T-helper 17 cell (primary cell): ENCODE data around the gene NBEAL2. TPM values are rescaled to one million over a fixed set of nuclear protein-coding genes. Genes with fewer than 3 reads are reported as not detected.

Source experiments
- ATAC-seq: fragments of 150-1000 bp; cut with Tn5 transposase; 2 replicates; pipeline ENCODE4 v1.10.0; 2021; ENCODE audit warnings: mild to moderate bottlenecking, moderate library complexity
- DNase-seq, 3 donors: peaks; one replicate each; pipeline versions ENCODE4 v3.0.0 to v3.0.0-alpha.2; 2020 to 2021
- H3K9me3 ChIP-seq: one replicate; pipeline ENCODE4 v1.7.0; 2013; ENCODE audit warnings: low read length, mild to moderate bottlenecking; ENCODE audit not compliant: control insufficient read depth, poor library complexity, severe bottlenecking
- H3K27ac Mint-ChIP-seq: one replicate; pipeline ENCODE4 v1.8.0; 2022; ENCODE audit warnings: mild to moderate bottlenecking, moderate library complexity, mixed read lengths
- H3K27me3 Mint-ChIP-seq: one replicate; pipeline ENCODE4 v1.8.0; 2022; ENCODE audit warnings: mixed read lengths
- H3K36me3 Mint-ChIP-seq: one replicate; pipeline ENCODE4 v1.8.0; 2022; ENCODE audit warnings: low read depth, mixed read lengths
- H3K4me1 Mint-ChIP-seq: one replicate; pipeline ENCODE4 v1.8.0; 2022; ENCODE audit warnings: mild to moderate bottlenecking, mixed read lengths
- H3K4me3 Mint-ChIP-seq: one replicate; pipeline ENCODE4 v1.8.0; 2022; ENCODE audit warnings: mild to moderate bottlenecking, moderate library complexity, mixed read lengths
- total RNA-seq, 4 donors: library from RNA in 2 of 4; stranded (reverse) in 2 of 4; gene quantifications; one replicate each; pipeline ENCODE4 v1.2.3 and lab custom pipeline; 2022 to 2026

The NBEAL2 gene
- total RNA-seq, 2 donors from 2014 or later, result 285 to 303 TPM

DNA sequence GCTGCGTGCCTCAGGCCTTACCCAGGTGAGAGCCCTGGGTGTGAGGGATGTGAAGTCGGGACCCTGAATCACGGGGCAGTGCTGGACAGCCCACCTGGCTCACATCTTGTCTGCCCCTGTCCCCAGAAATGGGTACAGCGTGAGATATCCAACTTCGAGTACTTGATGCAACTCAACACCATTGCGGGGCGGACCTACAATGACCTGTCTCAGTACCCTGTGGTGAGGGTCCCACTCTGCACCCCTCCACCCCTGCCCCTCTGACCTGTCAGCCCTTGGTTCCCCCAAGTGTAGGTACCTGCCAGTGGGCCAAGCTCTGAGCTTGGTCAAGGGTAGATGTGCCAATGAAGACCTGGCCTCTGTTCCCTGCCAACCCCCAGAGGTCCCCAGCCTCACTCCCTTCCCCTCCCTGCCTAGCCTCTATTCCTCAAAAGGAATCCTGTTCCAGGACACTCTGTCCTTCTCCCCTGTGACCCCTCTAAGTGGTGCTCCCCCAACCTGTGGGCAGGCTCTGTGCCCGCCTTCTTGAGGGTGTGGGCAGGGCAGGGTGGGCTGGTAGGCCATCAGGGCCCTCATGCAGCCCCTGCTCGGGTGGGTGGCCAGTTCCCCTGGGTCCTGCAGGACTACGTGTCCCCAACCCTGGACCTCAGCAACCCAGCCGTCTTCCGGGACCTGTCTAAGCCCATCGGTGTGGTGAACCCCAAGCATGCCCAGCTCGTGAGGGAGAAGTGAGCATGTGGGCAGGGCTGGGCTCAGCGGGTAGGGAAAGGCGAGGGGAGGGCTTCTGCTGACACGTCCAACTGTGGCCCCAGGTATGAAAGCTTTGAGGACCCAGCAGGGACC is 25.1 kb downstream of the NBEAL2 start:
- ATAC-seq (no peak), DNase-seq (no peak)
- H3K36me3 Mint-ChIP-seq, result peaks cover 5% of the 10 kb centered on the region
- H3K27me3 Mint-ChIP-seq, result no peaks in the 10 kb centered on the region
- H3K9me3 ChIP-seq, result no peaks in the 10 kb centered on the region
- no peak overlapping the region for H3K4me3 Mint-ChIP-seq
- H3K4me1 Mint-ChIP-seq, result peaks cover 2% of the 10 kb centered on the region
- H3K27ac Mint-ChIP-seq, result no peak overlapping the region

DNA sequence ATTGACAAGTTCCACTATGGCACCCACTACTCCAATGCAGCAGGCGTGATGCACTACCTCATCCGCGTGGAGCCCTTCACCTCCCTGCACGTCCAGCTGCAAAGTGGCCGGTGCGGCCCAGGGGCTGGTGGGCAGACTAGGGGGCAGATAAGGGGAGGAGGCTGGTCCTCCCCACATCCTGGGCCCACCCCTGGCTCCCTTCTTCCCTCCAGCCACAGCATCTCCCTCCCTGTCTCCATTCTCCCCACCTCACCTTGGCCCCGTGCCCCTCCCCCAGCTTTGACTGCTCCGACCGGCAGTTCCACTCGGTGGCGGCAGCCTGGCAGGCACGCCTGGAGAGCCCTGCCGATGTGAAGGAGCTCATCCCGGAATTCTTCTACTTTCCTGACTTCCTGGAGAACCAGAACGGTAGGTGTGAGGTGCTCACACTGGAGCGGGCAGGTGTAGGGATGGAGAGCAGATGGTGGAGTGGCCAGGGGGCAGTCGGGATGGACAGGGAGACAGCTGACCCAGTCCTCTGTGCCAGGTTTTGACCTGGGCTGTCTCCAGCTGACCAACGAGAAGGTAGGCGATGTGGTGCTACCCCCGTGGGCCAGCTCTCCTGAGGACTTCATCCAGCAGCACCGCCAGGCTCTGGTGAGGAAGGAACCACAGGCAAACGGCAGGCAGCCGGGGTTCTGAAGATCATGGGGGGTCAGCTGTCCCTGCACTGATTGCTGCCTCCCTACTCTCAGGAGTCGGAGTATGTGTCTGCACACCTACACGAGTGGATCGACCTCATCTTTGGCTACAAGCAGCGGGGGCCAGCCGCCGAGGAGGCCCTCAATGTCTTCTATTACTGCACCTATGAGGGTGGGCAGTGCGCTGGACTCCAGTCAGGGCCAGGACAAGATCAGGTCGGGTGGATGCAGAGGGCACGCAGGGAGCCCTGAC is 26.0 kb downstream of the NBEAL2 start:
- no peaks in the 10 kb centered on the region for H3K9me3 ChIP-seq
- no peak for ATAC-seq
- DNase-seq, result no peak
- Mint-ChIP-seq H3K4me1 (peaks cover 2% of the 10 kb centered on the region), H3K27me3 (no peaks in the 10 kb centered on the region), H3K4me3 (no peak overlapping the region), H3K27ac (peak overlapping the region; percentile 86), H3K36me3 (peaks cover 5% of the 10 kb centered on the region)

DNA sequence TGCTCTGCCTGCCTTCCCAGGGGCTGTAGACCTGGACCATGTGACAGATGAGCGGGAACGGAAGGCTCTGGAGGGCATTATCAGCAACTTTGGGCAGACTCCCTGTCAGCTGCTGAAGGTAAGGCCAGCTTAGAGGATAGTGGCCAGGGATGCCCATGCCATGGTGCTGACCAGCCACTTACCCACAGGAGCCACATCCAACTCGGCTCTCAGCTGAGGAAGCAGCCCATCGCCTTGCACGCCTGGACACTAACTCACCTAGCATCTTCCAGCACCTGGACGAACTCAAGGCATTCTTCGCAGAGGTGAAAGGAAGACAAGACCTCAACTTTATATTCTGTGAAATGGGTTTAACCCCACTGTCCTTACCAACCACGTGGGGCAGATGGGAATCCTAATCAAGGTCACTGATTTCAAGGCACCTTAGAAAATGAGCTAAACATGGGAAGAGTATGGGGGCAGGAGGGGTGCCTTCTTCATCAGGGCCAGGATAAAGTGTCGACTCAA is 26.7 kb downstream of the NBEAL2 start:
- H3K27ac Mint-ChIP-seq, result peak overlapping the region; percentile 86
- no peak overlapping the region for H3K4me3 Mint-ChIP-seq
- H3K27me3 Mint-ChIP-seq, result no peaks in the 10 kb centered on the region
- no peak for ATAC-seq
- peaks cover 2% of the 10 kb centered on the region for H3K4me1 Mint-ChIP-seq
- no peak for DNase-seq
- no peaks in the 10 kb centered on the region for H3K9me3 ChIP-seq
- H3K36me3 Mint-ChIP-seq, result peaks cover 5% of the 10 kb centered on the region

DNA sequence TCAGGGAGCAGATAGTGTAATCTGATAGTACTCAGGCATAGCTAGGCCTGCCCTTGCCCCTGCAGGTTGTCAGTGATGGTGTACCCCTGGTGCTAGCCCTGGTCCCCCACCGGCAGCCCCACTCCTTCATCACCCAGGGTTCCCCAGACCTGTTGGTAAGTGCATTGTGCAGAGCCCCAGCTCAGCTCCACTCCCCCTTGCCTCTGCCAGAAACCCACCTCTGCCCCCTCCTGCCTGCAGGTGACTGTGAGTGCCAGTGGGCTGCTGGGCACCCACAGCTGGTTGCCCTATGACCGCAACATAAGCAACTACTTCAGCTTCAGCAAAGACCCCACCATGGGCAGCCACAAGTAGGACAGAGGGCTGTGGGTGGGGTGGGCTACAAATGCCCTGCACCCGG is 27.5 kb downstream of the NBEAL2 start:
- ATAC-seq (no peak), DNase-seq (no peak)
- H3K36me3 Mint-ChIP-seq, result peaks cover 5% of the 10 kb centered on the region
- peaks cover 10% of the 10 kb centered on the region for H3K4me1 Mint-ChIP-seq
- no peak overlapping the region for H3K4me3 Mint-ChIP-seq
- H3K27me3 Mint-ChIP-seq, result no peaks in the 10 kb centered on the region
- no peaks in the 10 kb centered on the region for H3K9me3 ChIP-seq
- H3K27ac Mint-ChIP-seq, result peak overlapping the region; percentile 86

DNA sequence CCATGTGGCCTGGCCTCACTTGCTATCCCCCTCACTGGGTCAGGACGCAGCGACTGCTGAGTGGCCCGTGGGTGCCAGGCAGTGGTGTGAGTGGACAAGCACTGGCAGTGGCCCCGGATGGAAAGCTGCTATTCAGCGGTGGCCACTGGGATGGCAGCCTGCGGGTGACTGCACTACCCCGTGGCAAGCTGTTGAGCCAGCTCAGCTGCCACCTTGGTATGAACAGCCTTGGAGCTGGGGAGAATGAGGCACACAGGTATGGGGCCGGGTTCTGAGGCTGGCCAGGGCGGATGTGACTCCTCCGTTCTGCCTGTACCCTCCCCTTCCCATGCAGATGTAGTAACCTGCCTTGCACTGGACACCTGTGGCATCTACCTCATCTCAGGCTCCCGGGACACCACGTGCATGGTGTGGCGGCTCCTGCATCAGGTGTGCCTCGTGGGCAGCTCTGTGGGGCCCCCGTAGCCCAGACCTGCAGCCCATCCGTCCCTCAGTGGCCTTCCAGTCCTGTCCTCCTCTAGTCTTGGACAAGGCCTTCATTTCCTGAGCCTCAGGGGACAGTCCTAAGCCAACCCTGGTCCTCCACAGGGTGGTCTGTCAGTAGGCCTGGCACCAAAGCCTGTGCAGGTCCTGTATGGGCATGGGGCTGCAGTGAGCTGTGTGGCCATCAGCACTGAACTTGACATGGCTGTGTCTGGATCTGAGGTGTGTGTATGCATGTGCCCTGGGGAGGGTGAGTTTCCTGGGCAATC is 28.2 kb downstream of the NBEAL2 start:
- H3K36me3 Mint-ChIP-seq, result peaks cover 3% of the 10 kb centered on the region
- peak in 1 of 3 donors; percentile 6 for DNase-seq
- peaks cover 10% of the 10 kb centered on the region for H3K4me1 Mint-ChIP-seq
- H3K27me3 Mint-ChIP-seq, result no peaks in the 10 kb centered on the region
- H3K27ac Mint-ChIP-seq, result no peak overlapping the region
- H3K9me3 ChIP-seq, result no peaks in the 10 kb centered on the region
- no peak overlapping the region for H3K4me3 Mint-ChIP-seq
- ATAC-seq, result no peak

DNA sequence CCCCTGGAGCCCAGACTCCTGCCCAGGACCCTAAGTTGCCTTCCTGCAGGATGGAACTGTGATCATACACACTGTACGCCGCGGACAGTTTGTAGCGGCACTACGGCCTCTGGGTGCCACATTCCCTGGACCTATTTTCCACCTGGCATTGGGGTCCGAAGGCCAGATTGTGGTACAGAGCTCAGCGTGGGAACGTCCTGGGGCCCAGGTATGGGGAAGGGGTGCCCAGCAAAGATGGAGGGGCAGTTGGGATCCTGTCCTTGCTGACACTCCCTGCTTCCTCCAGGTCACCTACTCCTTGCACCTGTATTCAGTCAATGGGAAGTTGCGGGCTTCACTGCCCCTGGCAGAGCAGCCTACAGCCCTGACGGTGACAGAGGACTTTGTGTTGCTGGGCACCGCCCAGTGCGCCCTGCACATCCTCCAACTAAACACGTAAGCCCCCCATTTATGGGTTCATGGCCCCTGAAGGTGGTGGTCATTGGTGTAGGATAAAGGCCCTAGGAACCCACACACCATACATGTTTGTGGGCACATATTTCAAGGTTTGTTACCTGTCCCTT is 28.8 kb downstream of the NBEAL2 start:
- no peaks in the 10 kb centered on the region for H3K9me3 ChIP-seq
- no peak for DNase-seq
- no peaks in the 10 kb centered on the region for H3K27me3 Mint-ChIP-seq
- H3K4me3 Mint-ChIP-seq, result no peak overlapping the region
- H3K27ac Mint-ChIP-seq, result no peak overlapping the region
- H3K36me3 Mint-ChIP-seq, result peaks cover 3% of the 10 kb centered on the region
- no peak for ATAC-seq
- H3K4me1 Mint-ChIP-seq, result peaks cover 10% of the 10 kb centered on the region

DNA sequence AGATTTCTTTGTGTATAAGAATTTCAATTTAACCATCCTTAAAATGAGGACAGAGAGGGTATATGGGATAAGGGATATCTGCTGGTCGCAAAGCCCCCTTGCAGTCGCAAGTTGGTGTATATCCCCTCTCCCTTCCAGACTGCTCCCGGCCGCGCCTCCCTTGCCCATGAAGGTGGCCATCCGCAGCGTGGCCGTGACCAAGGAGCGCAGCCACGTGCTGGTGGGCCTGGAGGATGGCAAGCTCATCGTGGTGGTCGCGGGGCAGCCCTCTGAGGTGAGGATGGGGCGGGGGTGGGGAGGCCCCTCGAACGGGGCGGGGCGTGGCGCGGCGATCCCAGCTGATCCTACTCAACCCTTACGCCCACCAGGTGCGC is 29.4 kb downstream of the NBEAL2 start:
- Mint-ChIP-seq H3K27ac (no peak overlapping the region), H3K4me1 (peaks cover 10% of the 10 kb centered on the region), H3K36me3 (peaks cover 3% of the 10 kb centered on the region), H3K27me3 (no peaks in the 10 kb centered on the region), H3K4me3 (no peak overlapping the region)
- DNase-seq (no peak), ATAC-seq (no peak)
- H3K9me3 ChIP-seq, result no peaks in the 10 kb centered on the region

DNA sequence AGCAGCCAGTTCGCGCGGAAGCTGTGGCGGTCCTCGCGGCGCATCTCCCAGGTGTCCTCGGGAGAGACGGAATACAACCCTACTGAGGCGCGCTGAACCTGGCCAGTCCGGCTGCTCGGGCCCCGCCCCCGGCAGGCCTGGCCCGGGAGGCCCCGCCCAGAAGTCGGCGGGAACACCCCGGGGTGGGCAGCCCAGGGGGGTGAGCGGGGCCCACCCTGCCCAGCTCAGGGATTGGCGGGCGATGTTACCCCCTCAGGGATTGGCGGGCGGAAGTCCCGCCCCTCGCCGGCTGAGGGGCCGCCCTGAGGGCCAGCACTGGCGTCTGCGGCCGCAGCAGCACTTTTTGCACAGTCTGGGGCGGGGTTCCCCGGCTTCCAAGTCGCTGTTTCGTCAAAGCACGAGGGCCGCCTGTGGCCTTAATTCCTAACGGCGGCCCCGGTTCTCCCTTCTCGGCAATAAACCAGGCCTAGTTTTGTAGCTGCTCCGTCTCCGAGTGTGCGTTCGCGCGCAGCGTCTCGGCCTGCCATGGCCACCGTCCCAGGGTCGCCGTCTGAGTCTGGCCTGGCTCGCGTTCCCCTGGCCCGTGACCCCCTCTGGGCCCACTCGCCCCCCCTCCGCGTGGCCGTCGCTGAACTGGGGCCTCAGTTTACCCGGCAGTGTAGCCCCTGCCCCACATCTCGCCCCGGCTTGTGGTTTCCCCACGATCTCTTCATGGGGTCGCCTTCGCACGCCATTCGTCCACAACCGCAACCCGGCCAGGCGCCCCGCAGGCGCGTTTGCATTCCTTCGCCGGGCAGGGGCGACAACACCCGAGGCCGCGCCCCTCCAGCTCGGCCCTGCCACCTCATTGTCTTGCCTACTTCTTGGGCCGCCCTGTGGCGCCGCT is 30.0 kb downstream of the NBEAL2 start:
- ATAC-seq, result peak; percentile 77
- Mint-ChIP-seq H3K27me3 (no peaks in the 10 kb centered on the region), H3K27ac (no peak overlapping the region), H3K36me3 (peaks cover 3% of the 10 kb centered on the region), H3K4me3 (peak overlapping the region; percentile 28), H3K4me1 (peaks cover 10% of the 10 kb centered on the region)
- DNase-seq, result peak; percentile 29 to 75 (median 51)
- H3K9me3 ChIP-seq, result no peaks in the 10 kb centered on the region

DNA sequence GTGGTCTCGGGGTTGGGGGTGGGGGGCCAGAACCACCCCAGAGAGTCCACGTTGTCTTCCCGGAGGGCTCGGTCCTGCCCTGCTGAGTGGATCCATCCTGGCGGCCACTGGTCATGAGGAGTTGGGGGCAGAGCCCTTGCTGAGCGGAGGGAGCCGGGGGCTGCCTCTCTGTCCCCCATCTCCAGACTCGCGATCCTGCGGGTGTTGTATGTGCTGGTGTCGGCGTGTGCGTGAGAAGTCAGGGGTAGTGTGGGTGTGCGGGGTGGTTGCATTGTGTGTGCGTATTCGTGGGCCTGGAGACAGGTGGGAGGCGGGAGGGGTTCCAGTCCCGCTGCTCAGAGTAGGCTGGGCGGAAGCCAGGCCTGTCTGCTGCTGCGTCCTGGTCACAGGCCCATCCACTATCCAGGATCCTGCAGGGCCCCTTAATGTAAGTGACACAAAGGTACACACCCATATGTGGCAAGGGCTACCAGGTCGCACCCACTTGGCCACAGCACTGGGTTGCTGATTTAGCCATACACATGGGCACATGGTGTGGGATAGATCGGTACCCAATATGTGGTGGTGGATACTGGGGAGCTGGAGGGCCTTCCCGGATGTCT is 30.7 kb downstream of the NBEAL2 start:
- Mint-ChIP-seq H3K4me1 (peaks cover 12% of the 10 kb centered on the region), H3K4me3 (peak overlapping the region; percentile 28), H3K27me3 (no peaks in the 10 kb centered on the region), H3K27ac (no peak overlapping the region), H3K36me3 (peaks cover 3% of the 10 kb centered on the region)
- ATAC-seq (no peak), DNase-seq (no peak)
- no peaks in the 10 kb centered on the region for H3K9me3 ChIP-seq

DNA sequence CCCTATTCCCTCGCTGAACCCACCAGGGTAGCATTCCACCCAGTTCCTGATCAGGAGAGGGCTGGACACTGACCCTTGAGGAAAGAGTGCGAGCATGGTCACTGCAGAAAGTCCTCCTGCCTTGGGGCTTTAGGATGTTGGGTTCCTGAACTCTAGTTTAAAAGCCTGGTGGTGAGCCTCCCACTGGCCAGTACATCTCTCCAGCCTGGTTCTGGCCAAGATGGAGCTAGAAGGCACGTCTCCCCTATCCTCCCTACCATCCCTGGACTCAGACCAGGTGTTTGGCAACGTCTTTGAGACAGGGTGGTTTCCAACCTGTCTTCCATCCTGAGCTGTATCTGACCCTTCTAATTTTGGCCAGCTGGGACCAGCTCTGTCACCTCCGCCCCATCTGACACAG is 31.4 kb downstream of the NBEAL2 start:
- Mint-ChIP-seq H3K4me3 (no peak overlapping the region), H3K27me3 (no peaks in the 10 kb centered on the region), H3K36me3 (peaks cover 1% of the 10 kb centered on the region), H3K27ac (peak overlapping the region; percentile 78), H3K4me1 (peaks cover 14% of the 10 kb centered on the region)
- no peaks in the 10 kb centered on the region for H3K9me3 ChIP-seq
- DNase-seq, result no peak
- no peak for ATAC-seq

DNA sequence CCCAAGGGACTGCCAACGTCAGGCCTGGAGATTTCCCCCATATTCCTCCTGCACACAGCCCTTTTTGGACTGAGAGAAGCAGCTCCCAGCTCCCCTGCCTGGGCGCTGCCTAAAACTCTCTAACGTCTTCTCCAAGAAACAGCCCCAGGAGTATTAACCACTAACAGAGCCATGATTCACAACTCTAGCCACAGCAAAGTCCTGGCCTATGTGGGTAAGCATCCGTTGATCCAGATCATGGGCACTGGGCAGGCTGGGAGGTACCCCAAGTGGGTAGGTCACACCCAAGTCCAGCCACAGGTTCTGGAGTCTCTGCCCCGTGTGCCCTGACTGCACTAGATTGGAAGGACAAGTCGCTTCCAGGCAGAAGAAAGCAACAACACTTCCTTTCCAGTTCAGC is 31.9 kb downstream of the NBEAL2 start:
- ATAC-seq (no peak), DNase-seq (no peak)
- H3K9me3 ChIP-seq, result no peaks in the 10 kb centered on the region
- Mint-ChIP-seq H3K27me3 (no peaks in the 10 kb centered on the region), H3K4me1 (peaks cover 13% of the 10 kb centered on the region), H3K36me3 (no peaks in the 10 kb centered on the region), H3K4me3 (no peak overlapping the region), H3K27ac (peak overlapping the region; percentile 78)
